Stimulated activated CD8-positive, alpha-beta memory T cell treated with anti-CD3 and anti-CD28 coated beads, Interleukin-2, amount 100 ng/mL, for 1 hour (primary cell): Measurements from ENCODE around the gene CMA1.

ENCODE experiments used
- DNase-seq, 2 donors: peaks; one replicate each; pipeline ENCODE4 v3.0.0-alpha.2; 2020; ENCODE audit warnings: low read depth in 2 of 2

CMA1 gene

GRCh38 chr14:24465805-24466204 lies 42.3 kb downstream of the CMA1 start:
- DNase-seq, result no peak

- no peak for DNase-seq
These were observed 42.7 kb downstream of the CMA1 start for GRCh38 chr14:24465368-24465767.

GRCh38 chr14:24463884-24464785 lies 43.9 kb downstream of the CMA1 start:
- DNase-seq, result no peak

GRCh38 chr14:24463017-24463883 lies 44.8 kb downstream of the CMA1 start:
- no peak for DNase-seq

- no peak for DNase-seq
These were observed 46.7 kb downstream of the CMA1 start for GRCh38 chr14:24461336-24461735.

- no peak for DNase-seq
These were observed 48.7 kb downstream of the CMA1 start for GRCh38 chr14:24459331-24459730.

GRCh38 chr14:24458736-24459135 lies 49.3 kb downstream of the CMA1 start:
- DNase-seq, result no peak

- no peak for DNase-seq
These were observed 51.1 kb downstream of the CMA1 start for GRCh38 chr14:24456980-24457379.
